ENCODE measurements around the gene PKDCC.

Gene PKDCC

DNA sequence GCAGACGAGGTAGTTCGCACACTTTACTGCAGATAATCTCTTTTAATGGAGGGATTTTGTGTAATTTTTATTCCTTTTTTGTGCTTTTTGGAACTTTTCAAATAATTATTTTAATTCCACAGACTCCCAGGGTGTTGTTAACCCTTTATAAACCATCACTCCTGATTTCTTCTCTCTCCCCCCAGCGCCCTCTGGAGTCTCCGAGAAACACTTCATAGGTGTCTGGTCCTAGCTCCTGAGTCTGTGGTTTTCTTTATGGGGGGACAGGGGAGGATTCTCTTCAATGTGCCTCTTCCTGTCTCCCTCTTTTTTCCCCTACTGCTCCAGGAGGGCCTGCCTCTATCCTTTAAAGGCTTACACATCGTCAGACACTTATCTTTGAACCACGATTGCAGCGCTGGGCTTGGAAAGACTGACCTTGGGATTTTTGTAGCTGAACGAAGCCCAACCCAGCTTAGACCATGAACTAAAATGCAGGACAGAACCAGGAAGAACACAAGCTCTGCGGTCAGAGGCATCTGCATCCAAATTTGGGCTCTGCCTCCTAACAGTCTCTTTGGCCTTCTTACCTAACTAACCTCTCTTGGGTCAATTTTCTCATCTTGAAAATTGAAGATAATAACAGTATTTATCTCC lies 7.1 kb upstream of the PKDCC start:
- TF ChIP-seq CTCF (IDR thresholded peaks at IDR 0.05; ENCODE audit: extremely low read depth, missing control alignments) = no peak
- DNase-seq (ENCODE audit: low spot score) = no peak

DNA sequence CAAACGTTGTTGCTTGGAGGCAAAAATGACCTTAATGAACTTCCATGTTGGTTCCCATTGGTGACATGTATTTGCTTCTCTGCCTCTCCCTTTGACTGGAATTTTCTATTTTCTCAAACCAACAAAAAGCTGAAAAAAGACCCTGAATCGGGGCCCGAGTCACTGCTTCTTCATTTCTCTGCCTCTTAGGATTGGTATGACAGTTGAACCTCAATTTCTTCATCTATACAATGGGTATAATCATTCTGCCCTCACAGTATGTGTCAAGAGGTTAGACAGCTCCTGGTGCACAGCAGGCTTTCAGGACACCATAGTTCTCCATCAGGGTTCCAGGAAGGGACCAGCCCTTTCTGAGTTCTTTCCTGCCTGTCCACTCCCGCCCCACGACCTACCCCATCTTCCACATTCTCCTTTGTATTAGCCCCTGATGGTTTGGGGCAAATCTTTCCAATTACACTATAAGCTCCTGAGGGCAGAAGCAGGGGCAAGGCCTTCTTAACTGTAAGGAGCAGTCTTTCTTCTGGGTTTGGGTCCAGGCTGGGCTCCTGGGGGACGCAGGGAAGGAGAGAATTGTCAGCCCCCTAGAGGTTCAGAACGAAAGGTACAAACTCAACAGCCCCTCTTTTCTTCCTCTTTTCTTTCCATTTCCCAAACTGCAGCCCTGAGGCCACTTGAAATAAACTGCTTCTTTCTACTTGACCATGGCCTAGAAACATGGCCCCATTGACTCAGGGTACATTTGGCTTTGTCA lies 6.3 kb upstream of the PKDCC start:
- DNase-seq (ENCODE audit: low spot score) = no peak
- no peak for TF ChIP-seq CTCF (IDR thresholded peaks at IDR 0.05; ENCODE audit: extremely low read depth, missing control alignments)

- TF ChIP-seq CTCF (IDR thresholded peaks at IDR 0.05; ENCODE audit: extremely low read depth, missing control alignments) = no peak
- no peak for DNase-seq (ENCODE audit: low spot score)
Measured at GRCh38 chr2:42042631-42043355, 5.0 kb upstream of the PKDCC start.

DNA sequence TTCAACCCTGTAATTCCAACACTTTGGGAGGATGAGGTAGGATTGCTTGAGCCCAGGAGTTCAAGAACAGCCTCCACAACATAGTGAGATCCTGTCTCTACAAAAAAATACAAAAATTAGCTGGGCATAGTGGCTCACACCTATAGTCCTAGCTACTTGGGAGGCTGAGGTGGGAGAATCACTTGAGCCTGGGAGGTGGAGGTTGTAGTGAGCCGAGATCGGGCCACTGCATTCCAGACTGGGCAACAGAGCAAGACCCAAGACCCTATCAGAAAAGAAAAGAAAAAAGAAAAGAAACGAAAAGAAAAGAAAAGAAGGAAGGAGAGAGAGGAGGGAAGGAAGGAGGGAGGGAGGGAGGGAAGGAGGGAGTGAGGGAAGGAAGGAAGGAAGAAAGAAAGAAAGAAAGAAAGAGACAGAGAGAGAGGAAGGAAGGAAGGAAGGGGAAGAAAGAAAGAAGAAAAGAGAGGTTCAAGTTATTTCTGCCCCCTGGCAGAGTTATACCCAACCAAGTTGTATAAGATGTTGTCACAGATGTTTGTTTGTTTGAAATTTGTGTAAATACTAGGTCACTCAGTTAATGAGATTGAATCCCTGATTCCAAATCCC lies 3.9 kb upstream of the PKDCC start:
- no peak for TF ChIP-seq CTCF (IDR thresholded peaks at IDR 0.05; ENCODE audit: extremely low read depth, missing control alignments)
- no peak for DNase-seq (ENCODE audit: low spot score)

DNA sequence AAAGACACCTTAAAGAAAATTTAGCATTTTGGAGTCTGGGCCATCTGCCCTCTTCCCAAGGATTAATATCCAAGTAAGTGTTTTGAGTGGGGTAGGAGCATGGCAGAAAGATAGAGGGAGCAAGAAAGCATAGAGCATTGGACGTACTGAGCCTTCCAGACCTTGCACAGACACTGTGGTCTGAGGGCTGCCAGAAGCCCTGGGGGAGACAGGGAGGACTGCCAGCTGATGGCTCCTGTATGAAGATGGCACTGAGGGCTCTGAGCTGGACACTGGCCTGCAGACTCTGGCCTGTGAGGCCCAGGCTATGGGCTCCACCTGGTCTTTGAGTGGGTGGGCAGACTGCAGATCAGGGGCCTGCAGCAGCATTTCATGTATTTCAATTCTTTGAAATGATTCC lies 2.9 kb upstream of the PKDCC start:
- DNase-seq (ENCODE audit: low spot score) = no peak
- TF ChIP-seq CTCF (IDR thresholded peaks at IDR 0.05; ENCODE audit: extremely low read depth, missing control alignments) = no peak

DNA sequence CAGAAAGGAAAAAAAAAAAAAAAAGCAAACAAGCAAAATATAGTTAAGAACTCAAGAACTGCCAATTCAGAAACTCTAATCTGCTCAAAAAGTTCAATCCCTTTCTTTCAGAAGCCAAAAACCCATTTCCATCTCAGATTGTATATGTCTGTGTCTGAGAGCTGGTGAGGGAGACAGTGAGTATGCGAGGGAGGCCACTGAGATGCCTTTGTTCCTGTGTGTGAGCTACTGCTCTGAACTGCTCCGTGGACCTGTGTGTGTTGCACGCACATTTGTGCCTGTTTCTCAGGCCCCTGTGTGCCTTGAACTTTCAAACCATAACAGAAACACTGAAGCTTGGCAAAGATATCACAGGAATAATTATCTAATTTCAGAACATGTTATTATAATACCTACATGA lies 2.5 kb upstream of the PKDCC start:
- no peak for TF ChIP-seq CTCF (IDR thresholded peaks at IDR 0.05; ENCODE audit: extremely low read depth, missing control alignments)
- no peak for DNase-seq (ENCODE audit: low spot score)

All from GM20000 (cell line).